ENCODE results near the gene CDH13.

The CDH13 gene
- total RNA-seq = 0 reads per million in 4 experiments

DNA sequence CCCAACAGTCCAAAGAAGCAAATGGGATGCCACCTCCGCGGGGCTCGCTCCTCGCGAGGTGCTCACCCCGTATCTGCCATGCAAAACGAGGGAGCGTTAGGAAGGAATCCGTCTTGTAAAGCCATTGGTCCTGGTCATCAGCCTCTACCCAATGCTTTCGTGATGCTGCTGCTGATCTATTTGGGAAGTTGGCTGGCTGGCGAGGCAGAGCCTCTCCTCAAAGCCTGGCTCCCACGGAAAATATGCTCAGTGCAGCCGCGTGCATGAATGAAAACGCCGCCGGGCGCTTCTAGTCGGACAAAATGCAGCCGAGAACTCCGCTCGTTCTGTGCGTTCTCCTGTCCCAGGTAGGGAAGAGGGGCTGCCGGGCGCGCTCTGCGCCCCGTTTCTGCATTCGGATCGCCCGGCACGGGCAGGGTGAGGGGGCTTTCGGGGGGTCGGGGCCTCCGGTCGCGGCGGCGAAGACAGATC, at the start of gene CDH13:
TSS of gene CDH13 (plus strand) at position 179 of the 471 bp plus-strand sequence.
- DNase-seq = no peak

DNA sequence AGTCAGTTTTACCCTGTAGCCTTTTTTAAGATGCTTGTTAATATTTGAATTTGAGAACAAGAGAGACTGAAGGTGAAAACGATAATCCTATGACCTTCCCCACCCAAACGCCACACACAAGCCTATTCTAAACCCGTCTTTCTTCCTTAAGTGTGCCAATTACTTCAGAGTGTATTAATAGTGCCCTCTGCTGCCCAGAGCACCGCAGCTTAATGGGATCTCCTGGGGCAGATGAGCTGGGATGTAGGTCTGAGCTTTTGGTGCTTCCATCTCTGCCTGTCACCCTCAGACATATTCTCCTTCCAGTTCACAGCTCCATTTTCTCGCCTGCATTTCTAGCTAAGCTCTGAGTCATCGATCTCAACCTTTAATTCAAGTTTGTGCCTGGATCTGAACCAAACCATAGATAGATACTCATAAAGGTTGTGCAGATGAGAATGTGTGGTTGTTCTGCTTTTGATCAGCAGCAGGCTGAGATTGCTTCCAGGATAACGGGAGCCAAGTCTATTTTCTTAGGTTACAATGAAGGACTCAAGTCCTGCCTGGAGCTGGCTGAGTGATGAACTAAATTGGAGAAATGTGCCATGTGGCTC, 46.4 kb upstream of the CDH13 start:
- no peak for DNase-seq

DNA sequence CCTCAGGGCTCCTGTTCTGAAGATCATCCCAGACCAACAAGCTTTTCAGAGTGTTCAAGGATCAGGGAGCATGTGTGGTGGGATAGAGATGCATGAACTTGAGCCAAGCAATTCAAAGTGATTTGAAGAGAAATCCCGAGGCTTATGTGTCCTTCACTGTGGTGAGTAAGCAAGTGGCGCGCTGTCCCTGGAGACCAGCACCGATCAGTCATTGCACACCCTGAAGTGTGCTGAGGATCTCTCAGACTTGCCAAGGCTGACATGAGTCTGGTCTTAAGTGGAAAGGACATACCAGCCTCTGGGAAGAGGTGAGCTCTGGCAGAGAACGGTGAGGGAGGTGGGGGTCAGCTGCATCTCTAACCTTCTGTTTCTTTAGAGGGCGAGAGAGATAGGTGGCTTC, 43.8 kb upstream of the CDH13 start:
- DNase-seq = no peak

DNA sequence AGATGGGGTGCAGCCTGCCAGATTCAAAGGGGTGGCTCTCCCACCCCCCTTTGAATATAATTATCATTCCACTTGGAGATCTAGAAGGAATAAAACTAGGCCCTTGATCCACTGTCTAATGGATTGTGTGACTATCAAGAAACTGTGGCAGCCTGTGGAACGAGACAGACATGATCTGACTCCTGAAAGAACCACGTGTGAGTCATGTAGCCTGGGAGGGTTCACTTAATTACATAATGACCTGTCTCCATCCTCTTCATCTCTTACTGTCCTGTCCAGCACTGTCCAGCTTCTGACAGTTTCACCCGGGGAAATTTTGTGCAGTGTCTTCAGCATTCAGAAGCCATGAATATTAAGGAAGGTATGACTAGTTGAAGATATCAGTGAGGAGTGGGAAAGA, 43.3 kb upstream of the CDH13 start:
- no peak for DNase-seq

DNA sequence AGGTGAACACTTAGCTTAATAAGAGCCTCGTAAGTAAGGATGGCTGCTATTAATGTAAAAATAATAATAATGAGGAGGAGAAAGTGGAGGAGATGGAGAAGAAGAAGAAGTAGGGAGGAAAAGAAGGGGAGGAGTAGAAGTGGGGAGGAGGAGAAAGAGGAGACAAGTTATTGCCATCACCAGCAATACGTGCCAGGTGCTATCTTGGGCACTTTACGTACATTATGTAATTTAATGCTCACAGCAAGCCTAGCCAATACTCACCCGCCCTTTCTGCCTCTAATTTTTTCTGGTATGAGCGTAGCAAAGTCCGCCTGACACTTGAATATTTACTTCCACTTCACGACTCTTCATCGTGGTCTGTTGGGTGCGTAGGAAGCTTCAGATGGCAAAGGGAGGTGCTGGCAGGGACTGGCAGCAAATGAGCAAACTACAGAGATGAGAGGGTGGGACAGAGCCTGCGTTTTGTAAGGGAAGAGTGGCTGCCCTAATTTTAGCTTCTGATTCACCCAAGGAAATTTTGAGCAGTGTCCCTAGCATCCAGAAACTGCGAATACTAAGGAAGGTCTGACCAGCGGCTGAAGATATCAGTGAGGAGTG, 42.1 kb upstream of the CDH13 start:
- DNase-seq = no peak

DNA sequence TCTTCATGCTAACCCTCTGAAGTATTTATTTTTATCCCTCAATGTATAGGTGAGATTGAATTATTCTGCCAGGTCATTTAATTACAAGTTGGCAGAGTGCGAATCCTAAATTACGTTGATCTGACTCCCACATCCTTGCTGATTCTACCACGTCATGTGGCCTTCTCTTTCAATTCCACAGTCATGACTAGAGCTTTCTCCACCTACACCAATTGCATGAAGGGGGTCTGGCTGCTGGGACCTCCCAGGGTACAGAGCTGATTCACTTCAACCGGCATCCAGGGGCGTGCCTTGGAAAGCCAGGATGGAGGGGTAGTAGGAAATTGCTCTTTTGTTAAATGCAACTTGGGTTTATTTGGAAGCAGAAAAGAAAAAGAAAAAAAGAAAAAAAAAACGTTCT, 41.1 kb upstream of the CDH13 start:
- DNase-seq = no peak

DNA sequence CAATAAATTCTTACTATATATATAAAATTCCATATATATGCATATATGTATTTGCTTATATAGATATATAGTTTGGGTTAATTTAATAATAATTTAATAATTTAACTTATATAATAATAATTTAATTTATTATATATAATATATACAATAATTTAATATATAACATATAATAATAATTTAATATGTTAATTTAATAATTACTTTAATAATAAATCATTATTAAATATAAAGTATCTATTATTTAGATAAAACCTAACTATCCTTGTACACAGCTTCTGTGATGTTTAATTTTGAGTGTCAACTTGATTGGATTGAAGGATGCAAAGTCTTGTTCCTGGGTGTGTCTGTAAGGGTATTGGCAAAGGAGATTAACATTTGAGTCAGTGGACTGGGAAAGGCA, 40.6 kb upstream of the CDH13 start:
- DNase-seq = no peak

DNA sequence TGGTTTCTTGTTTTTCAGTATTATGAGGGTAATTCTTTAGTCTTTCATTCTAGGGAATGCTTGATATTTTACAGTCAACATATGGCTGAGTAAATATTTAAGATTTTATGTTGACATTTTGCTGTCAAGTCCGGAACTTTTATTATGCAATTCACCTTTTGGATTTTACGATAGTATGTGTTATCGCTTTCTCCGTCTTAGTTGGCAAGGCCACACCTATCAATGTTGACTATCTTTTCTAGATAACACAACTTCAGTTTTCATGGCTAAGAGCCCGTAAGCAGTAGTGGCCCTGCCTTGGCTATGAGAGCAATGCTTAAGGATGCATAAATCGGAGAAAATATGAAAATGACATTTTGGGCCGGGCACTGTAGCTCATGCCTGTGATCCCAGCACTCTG, 39.5 kb upstream of the CDH13 start:
- DNase-seq = no peak

DNA sequence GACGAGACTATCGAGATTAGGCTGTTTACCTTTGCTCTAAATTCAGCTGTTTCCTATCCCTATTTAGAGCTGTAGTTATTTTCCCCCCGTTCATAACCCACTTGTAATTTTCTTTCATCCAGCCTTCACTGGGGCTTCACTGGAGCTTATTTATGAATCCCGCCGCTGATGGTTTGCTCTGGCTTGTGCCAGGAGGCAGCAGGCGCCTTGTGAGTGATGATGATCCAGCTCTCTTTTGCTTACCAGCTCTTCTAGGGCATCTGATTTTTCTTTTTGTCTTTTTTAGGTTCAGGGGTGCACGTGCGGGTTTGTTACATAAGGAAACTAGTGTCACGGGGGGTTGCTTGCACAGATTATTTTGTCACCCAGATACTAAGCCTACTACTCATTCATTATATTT, 37.4 kb upstream of the CDH13 start:
- DNase-seq = no peak

DNA sequence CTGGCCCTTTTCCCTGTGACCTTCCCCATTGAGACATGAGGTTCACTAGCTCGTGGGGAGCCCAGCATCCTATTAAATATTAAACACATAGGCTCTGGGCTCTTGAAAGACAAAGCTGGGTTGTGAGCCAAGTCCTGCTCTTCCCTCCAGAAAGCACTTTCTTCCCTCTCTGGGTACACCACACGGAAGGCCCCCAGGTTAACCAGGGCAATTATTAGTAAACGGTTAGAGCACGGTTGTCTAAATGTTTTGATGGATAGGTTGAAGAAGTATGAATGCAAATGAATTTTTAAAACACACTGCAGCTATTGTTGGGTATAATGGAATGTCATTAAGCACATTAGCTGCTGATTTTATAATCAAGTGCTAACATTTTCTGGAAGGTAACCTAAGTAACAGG, 32.7 kb upstream of the CDH13 start:
- DNase-seq = no peak

DNA sequence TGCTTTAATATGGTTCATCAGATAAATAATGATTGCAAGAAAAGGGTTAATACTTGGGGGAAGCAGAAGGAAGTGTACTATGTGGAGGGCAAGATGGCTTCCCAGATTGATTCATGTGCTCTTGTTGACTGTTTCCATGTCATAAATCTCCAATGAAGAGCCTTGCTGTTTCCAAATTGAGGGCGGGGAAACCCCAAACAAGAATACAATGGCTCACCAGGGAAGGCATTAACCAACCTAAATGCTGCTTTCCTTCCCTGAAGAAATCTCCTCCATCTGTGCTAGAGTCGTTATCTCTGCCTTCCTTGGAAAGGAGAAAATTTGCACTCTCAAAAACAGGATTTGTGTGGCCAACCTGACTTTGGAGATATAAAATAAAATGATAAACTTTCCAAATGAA, 28.0 kb upstream of the CDH13 start:
- DNase-seq = no peak

DNA sequence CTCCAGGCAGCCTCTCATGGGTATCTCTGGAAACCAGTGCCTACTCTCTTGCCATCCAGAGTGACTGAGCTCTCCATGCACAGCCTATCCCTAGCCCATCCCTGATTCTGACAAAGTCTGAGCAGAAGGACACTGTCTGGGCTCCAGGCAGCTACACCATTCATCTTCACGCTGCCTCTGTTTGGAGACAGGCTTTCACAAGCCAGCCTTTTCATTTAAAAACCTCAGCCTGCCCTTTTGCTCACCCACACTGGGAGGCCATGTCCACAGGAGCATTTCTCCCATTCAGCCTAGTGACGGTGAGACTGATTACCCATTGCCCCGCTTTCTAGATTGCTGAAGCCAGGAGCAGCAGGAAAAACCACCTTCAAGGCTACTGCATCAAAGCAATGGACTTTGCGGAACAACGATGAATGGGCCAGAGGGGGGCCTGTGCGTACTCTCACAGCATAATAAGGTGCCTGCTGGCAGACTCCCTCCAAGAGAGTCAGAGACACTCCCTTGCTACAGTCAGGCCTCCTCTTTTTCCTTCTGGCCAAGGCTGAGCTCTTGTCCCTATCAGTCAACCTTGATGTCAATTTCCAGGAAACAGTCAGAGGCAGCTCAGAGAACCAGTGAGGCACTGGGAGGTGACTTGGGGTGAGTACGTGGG, 24.7 kb upstream of the CDH13 start:
- DNase-seq = no peak

DNA sequence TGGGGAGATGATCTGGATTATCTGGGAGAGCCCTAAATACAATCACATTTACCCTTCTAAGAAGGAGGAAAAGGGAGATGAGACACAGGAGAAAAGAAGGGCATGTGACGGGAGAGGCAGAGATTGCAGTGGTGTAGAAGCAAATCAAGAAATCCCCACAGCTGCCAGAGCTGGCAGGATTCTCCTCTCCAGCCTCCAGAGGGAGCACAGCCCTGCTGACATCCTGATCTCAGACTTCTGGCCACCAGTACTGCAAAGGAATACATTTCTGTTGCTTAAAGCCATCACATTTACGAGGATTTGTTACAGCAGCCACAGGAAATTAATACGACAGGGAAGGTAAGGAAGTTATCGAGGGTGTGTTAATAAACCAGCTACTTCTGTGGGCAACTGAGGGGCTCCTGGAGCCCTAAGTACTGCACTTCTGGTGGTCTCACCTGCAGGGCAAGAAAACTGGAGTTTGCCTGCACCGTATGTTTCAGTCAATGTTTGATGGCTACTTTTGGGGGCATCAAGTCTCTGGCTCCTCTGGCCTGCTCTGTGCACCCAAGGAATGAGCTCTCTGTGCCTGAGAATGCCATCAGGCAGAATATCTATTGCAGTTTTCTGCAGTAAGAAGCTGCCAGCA, 22.9 kb upstream of the CDH13 start:
- DNase-seq = no peak

DNA sequence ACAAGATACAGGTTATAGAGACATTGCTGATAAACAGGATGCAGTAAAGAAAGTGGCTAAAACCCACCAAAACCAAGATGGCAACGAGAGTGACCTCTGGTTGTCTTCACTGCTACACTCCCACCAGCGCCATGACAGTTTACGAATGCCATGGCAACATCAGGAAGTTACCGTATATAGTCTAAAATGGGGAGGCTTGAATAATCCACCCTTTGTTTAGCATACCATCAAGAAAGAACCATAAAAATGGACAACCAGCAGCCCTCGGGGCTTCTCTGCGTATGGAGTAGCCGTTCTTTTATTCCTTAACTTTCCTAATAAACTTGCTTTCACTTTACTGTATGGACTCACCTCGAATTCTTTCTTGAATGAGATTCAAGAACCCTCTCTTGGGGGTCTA, 21.7 kb upstream of the CDH13 start:
- DNase-seq = no peak

DNA sequence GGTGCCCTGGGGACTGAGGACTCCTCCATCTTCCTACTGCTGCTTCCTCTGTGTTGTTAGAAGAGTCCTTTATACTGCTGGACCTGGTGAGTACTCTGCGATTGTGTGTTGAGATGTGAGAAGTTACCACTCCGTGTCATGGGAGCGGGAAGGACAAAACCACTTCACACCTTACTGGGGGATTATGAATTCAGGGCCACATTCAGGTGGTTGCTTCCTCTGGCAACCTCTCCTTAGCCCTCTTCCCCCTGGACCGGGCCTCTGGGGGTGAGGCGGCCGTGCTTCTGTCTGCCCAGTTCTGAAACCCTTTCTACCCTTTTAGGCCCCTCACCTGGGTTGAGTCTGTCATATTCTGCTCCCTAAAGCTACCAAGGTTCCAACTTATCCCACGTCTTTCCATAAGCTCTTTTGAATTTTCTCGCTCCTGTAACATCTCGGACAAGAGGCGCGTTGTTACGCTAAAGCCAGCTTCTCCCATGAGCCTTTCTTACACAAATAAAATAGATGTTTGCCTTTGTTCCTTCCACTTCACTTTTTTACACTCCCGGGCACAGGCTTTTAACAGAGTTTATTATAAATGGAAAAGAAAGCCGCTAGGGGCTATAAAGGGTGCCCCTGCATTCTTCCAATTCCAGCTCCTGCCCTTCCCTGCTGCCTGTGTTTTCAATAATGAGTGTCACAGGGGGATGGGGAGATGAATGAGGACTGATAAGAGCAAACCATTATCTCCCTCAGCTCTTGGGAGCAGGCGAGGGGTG, 20.7 kb upstream of the CDH13 start:
- DNase-seq = no peak

DNA sequence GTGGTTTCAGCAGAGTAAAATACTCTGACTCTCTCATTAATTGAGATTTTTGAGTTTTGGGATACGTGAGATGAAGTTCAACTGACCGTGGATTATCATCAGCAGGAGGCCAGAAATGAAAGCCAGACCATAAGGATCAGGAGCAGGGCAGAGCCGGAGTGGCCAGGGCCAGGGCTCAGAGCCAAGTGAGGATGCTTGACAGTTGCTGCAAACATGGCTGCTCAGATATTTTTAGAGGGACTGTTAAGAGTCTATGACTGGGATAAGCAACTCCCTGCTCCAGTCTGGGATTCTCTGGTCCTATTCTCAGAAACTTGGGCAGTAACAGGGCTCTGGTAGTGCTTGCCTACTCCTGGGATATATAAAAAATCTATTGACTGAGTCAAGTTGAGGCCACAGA, 17.6 kb upstream of the CDH13 start:
- no peak for DNase-seq

DNA sequence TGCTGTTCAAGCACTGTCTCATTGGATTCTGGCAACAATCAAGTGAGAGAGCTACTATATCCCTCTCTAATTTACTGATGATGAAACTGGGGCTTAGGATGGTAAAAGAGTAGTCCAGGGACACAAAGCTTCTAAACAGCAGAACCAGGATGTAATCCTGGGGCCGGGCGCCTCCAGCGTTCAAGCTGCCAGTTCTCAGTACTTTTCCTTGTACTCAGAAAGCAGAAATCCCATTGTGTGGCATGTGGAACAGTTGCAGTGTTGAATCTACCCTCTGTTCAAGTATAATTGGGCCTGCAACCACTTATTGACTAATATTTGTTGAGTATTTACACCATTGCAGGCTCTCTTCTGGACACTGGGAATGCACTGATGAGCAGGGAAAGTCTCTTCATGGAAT, 14.5 kb upstream of the CDH13 start:
- DNase-seq = no peak

DNA sequence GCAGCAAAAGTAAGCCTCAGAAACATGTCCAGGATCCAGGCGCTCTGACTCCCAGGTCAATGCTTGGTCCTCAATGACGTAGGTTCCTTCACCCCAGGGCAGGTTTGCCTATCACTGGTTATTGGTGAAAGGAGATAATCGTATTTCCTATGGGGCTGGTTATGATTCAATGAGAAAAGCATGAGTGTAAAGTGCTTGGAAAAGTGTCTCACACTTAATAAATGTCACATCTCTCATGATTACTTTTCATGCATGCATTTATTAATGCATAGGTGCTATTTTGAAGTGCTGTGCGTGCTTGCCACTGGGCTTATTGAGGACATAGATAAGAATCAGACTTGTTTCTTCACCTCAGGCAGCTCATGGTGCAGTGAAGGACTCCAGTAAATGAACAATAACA, 10.4 kb upstream of the CDH13 start:
- DNase-seq = no peak

DNA sequence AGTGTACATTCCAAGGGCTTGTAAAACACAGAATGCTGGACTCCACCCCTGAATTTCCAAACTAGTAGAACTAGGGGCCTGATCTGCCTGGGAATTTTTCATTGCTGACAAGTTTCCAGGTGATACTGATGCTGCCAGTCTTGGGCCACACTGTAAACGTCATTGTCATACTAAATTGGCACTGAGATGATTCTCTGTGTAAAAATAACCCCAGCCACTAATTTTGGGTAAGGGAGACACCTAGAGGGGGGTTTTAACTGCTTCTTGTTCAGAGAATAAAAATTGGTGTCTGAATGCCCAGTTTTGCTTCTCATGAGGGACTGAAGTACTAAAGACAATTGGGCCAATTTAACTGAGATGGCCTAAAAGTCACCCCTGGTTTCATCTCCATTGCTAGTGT, 5.0 kb upstream of the CDH13 start:
- no peak for DNase-seq

DNA sequence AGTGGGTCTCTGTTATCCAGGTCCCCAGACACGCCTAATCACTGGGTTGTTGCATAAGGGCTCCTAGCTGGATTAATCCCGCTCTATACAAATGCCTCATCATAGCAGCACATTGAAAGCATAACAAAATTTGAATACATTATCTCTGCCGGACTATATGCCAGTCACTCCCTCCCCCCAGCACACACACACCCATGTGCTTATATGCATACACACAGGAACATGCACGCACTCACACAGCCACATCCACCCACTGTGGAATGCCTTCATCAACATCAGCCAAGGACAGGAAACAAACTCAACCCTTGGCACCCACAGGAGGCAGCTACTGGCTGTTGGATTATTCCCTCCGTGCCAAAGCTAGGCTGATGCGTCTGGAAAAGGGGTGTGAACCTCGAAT, 3.5 kb upstream of the CDH13 start:
- no peak for DNase-seq

DNA sequence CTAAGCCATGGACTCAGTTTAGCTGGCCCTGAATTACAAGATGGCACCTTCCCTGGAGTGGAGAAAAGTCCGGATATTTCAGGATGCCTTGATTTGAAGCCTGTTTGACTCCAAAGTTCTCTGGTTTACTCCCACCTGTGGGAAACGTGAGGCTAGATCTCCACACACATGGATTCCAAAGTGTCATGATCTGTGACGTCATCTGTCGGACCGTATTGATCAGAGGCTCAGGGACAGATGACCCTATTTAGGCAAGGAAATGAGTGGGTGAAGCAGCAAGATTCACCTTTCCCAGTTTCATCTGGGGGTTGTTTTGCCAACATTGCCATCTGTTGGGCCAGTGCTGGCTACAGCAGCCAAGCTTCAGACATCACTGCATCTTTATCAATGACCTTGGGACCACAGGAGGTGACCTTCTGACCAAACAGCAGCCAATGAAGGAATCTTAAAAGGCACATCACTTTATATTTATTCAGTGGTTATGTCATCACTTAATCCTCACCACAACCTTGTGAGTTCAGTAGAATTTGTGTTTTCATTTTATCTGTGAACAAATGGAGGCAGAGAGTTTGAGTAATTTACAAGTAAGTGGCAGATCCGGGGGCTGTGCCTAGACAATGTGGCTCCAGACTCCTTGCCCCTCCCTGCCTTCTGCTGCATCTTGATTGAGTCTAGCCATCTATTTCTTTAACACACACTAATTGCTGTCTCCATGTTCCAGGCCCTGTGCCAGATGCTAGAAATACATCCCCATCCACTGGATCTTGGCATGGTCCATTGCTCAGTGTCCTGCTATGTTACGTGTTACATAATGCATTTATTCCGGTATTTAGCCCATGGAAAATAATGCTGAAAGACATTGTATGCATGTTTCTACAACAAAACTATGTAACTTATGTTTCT, 1.5 kb upstream of the CDH13 start:
- no peak for DNase-seq

DNA sequence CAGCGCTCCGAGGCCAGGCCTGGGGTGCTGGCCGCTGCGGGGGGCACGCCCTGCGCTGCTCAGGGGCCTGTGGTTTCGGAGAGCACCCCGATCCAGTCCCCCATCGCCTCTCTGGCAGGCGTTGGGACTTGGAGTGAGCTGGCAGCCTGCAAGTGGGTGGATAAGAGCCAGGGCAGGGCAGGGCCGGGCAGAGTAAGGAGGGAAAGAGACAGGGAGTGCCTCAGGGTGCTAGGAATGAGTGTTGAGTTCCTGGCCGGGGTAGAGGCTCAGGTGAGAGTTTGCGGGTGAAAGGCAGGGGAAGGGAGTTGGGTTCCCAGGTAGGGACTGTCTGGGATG, 1.3 kb downstream of the CDH13 start:
- DNase-seq = no peak

All from effector CD8-positive, alpha-beta T cell (primary cell).